K562 (cell line): Measurements from ENCODE around the gene ZNF775. TPM values are rescaled to one million over a fixed set of nuclear protein-coding genes. Genes with fewer than 3 reads are reported as not detected.

Experiments used
- ATF7 ChIP-seq: fragments of 450-650 bp; IDR thresholded peaks from 2 replicates; pipeline ENCODE4 v1.7.1; 2014; ENCODE audit warnings: mild to moderate bottlenecking, moderate library complexity
- CCAR2 ChIP-seq: fragments of 200-400 bp; formaldehyde crosslinking; IDR thresholded peaks from 2 replicates; pipeline ENCODE4 v1.6.1; 2017; ENCODE audit warnings: mild to moderate bottlenecking, low read depth, low read length
- E2F3 ChIP-seq: fragments of 250-450 bp; sonication (Bioruptor Pico); IDR thresholded peaks from 2 replicates; pipeline ENCODE4 v1.4.0; 2020; ENCODE audit warnings: mild to moderate bottlenecking
- HDAC3 ChIP-seq: fragments of 450-650 bp; IDR thresholded peaks from 2 replicates; pipeline ENCODE4 v1.6.1; 2018; ENCODE audit warnings: borderline replicate concordance, mild to moderate bottlenecking, moderate library complexity; ENCODE audit not compliant: partially characterized antibody
- HNRNPLL ChIP-seq: fragments of 200-400 bp; formaldehyde crosslinking; IDR thresholded peaks from 2 replicates; pipeline ENCODE4 v1.6.1; 2017; ENCODE audit warnings: low read length, low read depth, mild to moderate bottlenecking; ENCODE audit not compliant: poor library complexity, severe bottlenecking
- HSF4 ChIP-seq: fragments of 250-450 bp; sonication (Bioruptor Pico); IDR thresholded peaks from 2 replicates; pipeline ENCODE4 v2.1.2; 2022; ENCODE audit warnings: mild to moderate bottlenecking, moderate library complexity, borderline replicate concordance
- MTA1 ChIP-seq: fragments of 450-650 bp; IDR thresholded peaks from 2 replicates; pipeline ENCODE4 v1.6.1; 2017; ENCODE audit warnings: borderline replicate concordance
- MYBL2 ChIP-seq, 2 experiments: fragments of 450-650 bp in 1 of 2; sonication (generic) in 1 of 2; formaldehyde crosslinking in 1 of 2; IDR thresholded peaks; 2 replicates each; pipeline versions ENCODE4 v1.6.1 to v1.8.1; 2017 to 2022; ENCODE audit warnings: borderline replicate concordance in 1 of 2, inconsistent platforms in 1 of 2, low read depth in 1 of 2, mild to moderate bottlenecking in 1 of 2, missing genetic modification reagents in 1 of 2, moderate library complexity in 1 of 2
- NFATC3 ChIP-seq: fragments of 450-650 bp; IDR thresholded peaks from 2 replicates; pipeline ENCODE4 v1.6.1; 2017; ENCODE audit warnings: mild to moderate bottlenecking
- NR4A1 ChIP-seq, 2 experiments: fragments of 250-450 bp in 1 of 2; fragments of 450-650 bp in 1 of 2; sonication (Bioruptor Pico) in 1 of 2; IDR thresholded peaks; 2 replicates each; pipeline versions ENCODE4 v1.4.0 to v1.6.1; 2016 to 2020; ENCODE audit warnings: mild to moderate bottlenecking in 2 of 2, missing compliant biosample characterization in 1 of 2, missing genetic modification characterization in 1 of 2, moderate library complexity in 1 of 2
- OTX1 ChIP-seq: fragments of 450-650 bp; formaldehyde crosslinking; IDR thresholded peaks from 2 replicates; pipeline ENCODE4 v1.4.0; 2022; ENCODE audit warnings: mild to moderate bottlenecking
- PHF20 ChIP-seq: fragments of 450-650 bp; IDR thresholded peaks from 2 replicates; pipeline ENCODE4 v1.6.1; 2018; ENCODE audit not compliant: partially characterized antibody
- PHF21A ChIP-seq: fragments of 450-650 bp; IDR thresholded peaks from 2 replicates; pipeline ENCODE4 v1.6.1; 2017; ENCODE audit warnings: low read depth, borderline replicate concordance
- PML ChIP-seq: IDR thresholded peaks from 2 replicates; pipeline ENCODE4 v1.6.1; 2012; ENCODE audit warnings: low read length, inconsistent platforms
- PTBP1 ChIP-seq: fragments of 200-400 bp; formaldehyde crosslinking; IDR thresholded peaks from 2 replicates; pipeline ENCODE4 v1.6.1; 2017; ENCODE audit warnings: low read depth, low read length
- STAT5B ChIP-seq: fragments of 250-450 bp; sonication (Bioruptor Pico); IDR thresholded peaks from 2 replicates; pipeline ENCODE4 v1.8.0; 2021; ENCODE audit warnings: mild to moderate bottlenecking, inconsistent platforms
- TCF7L2 ChIP-seq: fragments of 150-350 bp; IDR thresholded peaks from 2 replicates; pipeline ENCODE4 v1.6.1; 2016; ENCODE audit warnings: low read depth, mild to moderate bottlenecking, low read length, moderate library complexity
- TRIM28 ChIP-seq: fragments of 450-650 bp; IDR thresholded peaks from 2 replicates; pipeline ENCODE4 v1.6.1; 2017
- YBX1 ChIP-seq: fragments of 450-650 bp; IDR thresholded peaks from 2 replicates; pipeline ENCODE4 v1.7.1; 2016; ENCODE audit warnings: mild to moderate bottlenecking
- ZBTB8A ChIP-seq: fragments of 450-650 bp; IDR thresholded peaks from 2 replicates; pipeline ENCODE4 v1.6.1; 2018; ENCODE audit warnings: mild to moderate bottlenecking, moderate library complexity; ENCODE audit not compliant: partially characterized antibody
- ZFP36 ChIP-seq: fragments of 150-350 bp; IDR thresholded peaks from 2 replicates; pipeline ENCODE4 v1.6.1; 2018; ENCODE audit warnings: low read length, low read depth; ENCODE audit not compliant: partially characterized antibody
- ZNF146 ChIP-seq: IDR thresholded peaks from one replicate; pipeline ENCODE4 v1.6.1; 2018; ENCODE audit warnings: missing compliant biosample characterization; ENCODE audit not compliant: unreplicated experiment
- ZNF217 ChIP-seq: sonication (generic); formaldehyde crosslinking; IDR thresholded peaks from 2 replicates; pipeline ENCODE4 v1.8.0; 2022; ENCODE audit warnings: mild to moderate bottlenecking, missing genetic modification reagents
- ZNF311 ChIP-seq: fragments of 250-450 bp; sonication (Bioruptor Pico); IDR thresholded peaks from 2 replicates; pipeline ENCODE4 v1.4.0; 2020; ENCODE audit warnings: mild to moderate bottlenecking, moderate library complexity
- ZNF75A ChIP-seq: fragments of 450-650 bp; formaldehyde crosslinking; IDR thresholded peaks from 2 replicates; pipeline ENCODE4 v1.4.0; 2020; ENCODE audit warnings: mild to moderate bottlenecking
- ZNF785 ChIP-seq: fragments of 250-450 bp; sonication (Bioruptor Pico); IDR thresholded peaks from 2 replicates; pipeline ENCODE4 v1.4.0; 2020; ENCODE audit warnings: mild to moderate bottlenecking
- ZSCAN29 ChIP-seq: fragments of 450-650 bp; IDR thresholded peaks from 2 replicates; pipeline ENCODE4 v1.6.1; 2017
- polyA plus RNA-seq, 8 experiments: library from polyadenylated mRNA; depleted of rRNA in 4 of 8; stranded (reverse) in 5 of 8; unstranded in 3 of 8; fragments of >200 nt; fragmentation: Nextera tagmentation in 2 of 8; fragmentation: Illumina TruSeq in 1 of 8; extraction: Ambion mirVana in 2 of 8; extraction: Trizol in 1 of 8; gene quantifications; 2 replicates each; pipeline versions ENCODE4 v1.2.1 to v1.2.3, GENCODE V29; 2011 to 2014; ENCODE audit warnings: inconsistent platforms in 1 of 8, missing spikeins in 1 of 8
- total RNA-seq, 7 experiments: library from RNA; depleted of rRNA in 6 of 7; stranded (reverse); fragments of >200 nt in 6 of 7; fragmentation: Illumina TruSeq in 2 of 7; extraction: Trizol in 2 of 7; gene quantifications; 2 replicates each; pipeline versions ENCODE4 v1.2.1 to v1.2.3, GENCODE V29; 2011 to 2021; ENCODE audit warnings: low replicate concordance in 1 of 7
- TF ChIP-seq, protein P1 (sequence below): sonication (generic); formaldehyde crosslinking; IDR thresholded peaks from 2 replicates; pipeline ENCODE4 v1.8.0; 2022; ENCODE audit warnings: missing genetic modification reagents, mild to moderate bottlenecking, moderate library complexity, borderline replicate concordance

The ZNF775 gene
- total and polyA plus RNA-seq, 9 of the 15 experiments (the other 6 are each of a cell fraction or from before 2014, with no cell fraction given): 0.04 to 18.7 (median 4.9) TPM

DNA sequence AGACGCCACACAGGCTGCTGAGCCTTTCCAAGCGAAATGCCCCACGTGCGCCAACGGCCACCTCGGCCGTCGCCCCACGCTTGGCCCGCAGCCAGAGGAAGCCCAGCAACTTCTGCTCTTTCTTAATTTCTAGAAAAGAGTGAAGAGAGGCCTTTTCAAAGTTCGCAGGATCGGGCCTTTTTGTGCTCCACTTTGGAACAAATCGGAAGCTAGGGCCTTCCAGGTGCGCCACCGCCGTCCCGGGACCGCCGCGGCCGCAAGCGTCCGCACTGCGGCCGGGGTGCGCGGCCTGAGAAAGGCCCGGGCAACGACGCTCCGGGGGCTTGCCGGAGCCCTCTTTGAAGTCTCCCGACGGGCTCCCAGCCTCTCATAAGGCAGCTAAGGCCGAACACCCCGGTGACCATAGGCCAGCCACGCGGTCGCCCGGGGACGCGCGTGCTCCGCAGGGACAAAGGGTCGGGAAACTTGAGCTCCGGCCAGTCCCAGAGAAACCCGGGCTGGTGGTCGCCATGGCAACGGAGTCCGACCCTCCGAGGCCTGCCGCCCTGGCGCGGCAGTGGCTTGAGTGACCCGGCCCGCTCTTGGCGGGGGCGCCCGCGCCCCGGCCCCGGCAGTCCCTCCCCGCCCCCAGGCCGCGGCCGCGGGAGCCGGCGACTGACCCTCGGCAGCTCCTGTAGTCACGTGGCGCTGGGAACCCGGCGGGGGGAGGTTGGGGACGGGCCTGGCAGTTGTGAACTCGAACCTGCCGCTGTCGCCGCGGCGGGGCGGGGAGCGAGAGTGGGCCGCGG lies 10.8 kb upstream of the ZNF775 start, which contains the start of gene REPIN1 (continued):
- TF ChIP-seq ZNF785 (CRISPR knock-in tag): no peak
- no peak; the same call in 1 of the 2 replicates for TF ChIP-seq TRIM28
- TF ChIP-seq NFATC3: no peak
- TF ChIP-seq MTA1: 0 out of 2 replicates have a peak, but pooled peaks have one; percentile 67
- TF ChIP-seq E2F3: peak; percentile 72; the same call in 1 of the 2 replicates
- peak; percentile 43; the same call in 1 of the 2 replicates for TF ChIP-seq ZNF311
- peak; percentile 40; the same call in 1 of the 2 replicates for TF ChIP-seq PML
- peak; percentile 93 for TF ChIP-seq HNRNPLL
- no peak for TF ChIP-seq YBX1
- no peak for TF ChIP-seq STAT5B (CRISPR knock-in tag)
- peak; percentile 54; the same call in 1 of the 2 replicates for TF ChIP-seq OTX1
- TF ChIP-seq ATF7: peak; percentile 61
- peak; percentile 5; the same call in 1 of the 2 replicates for TF ChIP-seq TCF7L2
- TF ChIP-seq HSF4 (CRISPR knock-in tag): no peak
- 0 out of 2 replicates have a peak, but pooled peaks have one; percentile 5 for TF ChIP-seq ZNF75A (CRISPR knock-in tag)
- TF ChIP-seq, protein P1, sequence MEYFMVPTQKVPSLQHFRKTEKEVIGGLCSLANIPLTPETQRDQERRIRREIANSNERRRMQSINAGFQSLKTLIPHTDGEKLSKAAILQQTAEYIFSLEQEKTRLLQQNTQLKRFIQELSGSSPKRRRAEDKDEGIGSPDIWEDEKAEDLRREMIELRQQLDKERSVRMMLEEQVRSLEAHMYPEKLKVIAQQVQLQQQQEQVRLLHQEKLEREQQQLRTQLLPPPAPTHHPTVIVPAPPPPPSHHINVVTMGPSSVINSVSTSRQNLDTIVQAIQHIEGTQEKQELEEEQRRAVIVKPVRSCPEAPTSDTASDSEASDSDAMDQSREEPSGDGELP (CRISPR knock-in tag): peak; percentile 72; the same call in 1 of the 2 replicates
- 0 out of 2 replicates have a peak, but pooled peaks have one; percentile 52 for TF ChIP-seq PTBP1
- no peak for TF ChIP-seq ZBTB8A
- TF ChIP-seq HDAC3: no peak
- no peak for TF ChIP-seq PHF21A
- peak; percentile 71 for TF ChIP-seq NR4A1 (CRISPR knock-in tag; IDR thresholded peaks at IDR 0.05)
- peak; percentile 76 for TF ChIP-seq NR4A1 (tag; IDR thresholded peaks at IDR 0.05)
- no peak for TF ChIP-seq ZFP36
- TF ChIP-seq ZNF217 (CRISPR knock-in tag): no peak
- peak; percentile 64 for TF ChIP-seq PHF20
- no peak for TF ChIP-seq CCAR2
- no peak for TF ChIP-seq ZNF146 (CRISPR knock-in tag)
- TF ChIP-seq MYBL2 (IDR thresholded peaks at IDR 0.05; ENCODE audit: low read depth): peak; percentile 64; the same call in 1 of the 2 replicates
- TF ChIP-seq MYBL2 (CRISPR knock-in tag; IDR thresholded peaks at IDR 0.05; ENCODE audit: borderline replicate concordance): no peak
- no peak for TF ChIP-seq ZSCAN29
